Measurements from ENCODE around the gene ISG15. TPM values are rescaled to one million over a fixed set of nuclear protein-coding genes. Genes with fewer than 3 reads are reported as not detected.
"Not testable (repeated sequence)": the region's sequence is repeated elsewhere in the genome, so short reads cannot be mapped to it uniquely, and the experiment has no call there.

Gene ISG15
- total RNA-seq, 1 experiment from 2014 or later: 161 TPM

GRCh38 chr1:975365-975764 lies 37.9 kb upstream of the ISG15 start:
- no peak for DNase-seq (ENCODE audit: low read depth)

GRCh38 chr1:975896-976683 lies 37.2 kb upstream of the ISG15 start:
- DNase-seq (ENCODE audit: low read depth): no peak

- DNase-seq (ENCODE audit: low read depth): not testable (repeated sequence)
Measured at GRCh38 chr1:976791-977190, 36.5 kb upstream of the ISG15 start.

GRCh38 chr1:978069-978834 lies 35.0 kb upstream of the ISG15 start:
- DNase-seq (ENCODE audit: low read depth): no peak

GRCh38 chr1:978835-979743 lies 34.2 kb upstream of the ISG15 start:
- no peak for DNase-seq (ENCODE audit: low read depth)

DNA sequence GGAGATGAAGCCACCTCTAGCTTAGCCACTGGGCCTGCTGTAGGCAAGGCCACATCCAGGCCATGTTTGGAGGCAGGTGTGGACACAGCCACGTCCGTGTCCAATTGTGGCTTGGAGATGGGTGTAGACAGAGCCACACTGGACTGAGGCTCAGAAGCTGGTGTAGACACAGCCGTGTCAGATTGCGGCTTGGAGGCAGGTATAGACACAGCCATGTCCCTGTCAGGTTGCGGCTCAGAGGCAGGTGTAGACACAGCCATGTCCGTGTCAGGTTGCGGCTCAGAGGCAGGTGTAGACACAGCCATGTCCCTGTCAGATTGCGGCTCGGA lies 33.6 kb upstream of the ISG15 start:
- DNase-seq (ENCODE audit: low read depth): no peak

- no peak for DNase-seq (ENCODE audit: low read depth)
Measured at GRCh38 chr1:980137-980571, 33.1 kb upstream of the ISG15 start.

GRCh38 chr1:980602-981395 lies 32.5 kb upstream of the ISG15 start:
- no peak for DNase-seq (ENCODE audit: low read depth)

DNA sequence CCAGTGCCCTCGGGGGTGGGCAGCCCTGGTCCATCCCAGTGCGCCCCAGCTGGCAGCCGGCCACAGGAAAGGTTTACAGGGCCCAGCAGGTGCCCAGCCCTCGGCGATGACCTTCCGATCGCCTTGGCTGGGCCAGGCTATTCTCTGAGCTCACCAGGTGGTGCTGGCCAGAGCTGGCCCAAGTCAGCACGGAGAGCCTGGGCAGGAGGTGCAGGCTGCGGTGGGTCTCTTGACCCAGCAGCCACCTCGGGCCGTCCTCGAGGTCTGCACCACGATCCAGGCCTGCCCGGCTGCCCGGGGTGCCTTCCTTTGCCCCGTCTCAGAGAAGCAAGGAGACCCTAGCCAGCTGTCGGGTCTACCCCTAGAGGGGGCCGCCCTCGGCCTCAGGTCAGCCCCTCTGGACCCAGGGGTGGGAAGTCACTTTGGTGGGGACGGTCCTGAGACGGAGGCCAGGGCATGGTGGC lies 31.8 kb upstream of the ISG15 start:
- DNase-seq (ENCODE audit: low read depth): no peak

- no peak for DNase-seq (ENCODE audit: low read depth)
Measured at GRCh38 chr1:981955-982558, 31.2 kb upstream of the ISG15 start, which contains the start of gene PERM1. Gene PERM1, minus strand, starts transcription at chr1:982093. Its CDS starts 1,064 bp downstream, at chr1:981029.

DNA sequence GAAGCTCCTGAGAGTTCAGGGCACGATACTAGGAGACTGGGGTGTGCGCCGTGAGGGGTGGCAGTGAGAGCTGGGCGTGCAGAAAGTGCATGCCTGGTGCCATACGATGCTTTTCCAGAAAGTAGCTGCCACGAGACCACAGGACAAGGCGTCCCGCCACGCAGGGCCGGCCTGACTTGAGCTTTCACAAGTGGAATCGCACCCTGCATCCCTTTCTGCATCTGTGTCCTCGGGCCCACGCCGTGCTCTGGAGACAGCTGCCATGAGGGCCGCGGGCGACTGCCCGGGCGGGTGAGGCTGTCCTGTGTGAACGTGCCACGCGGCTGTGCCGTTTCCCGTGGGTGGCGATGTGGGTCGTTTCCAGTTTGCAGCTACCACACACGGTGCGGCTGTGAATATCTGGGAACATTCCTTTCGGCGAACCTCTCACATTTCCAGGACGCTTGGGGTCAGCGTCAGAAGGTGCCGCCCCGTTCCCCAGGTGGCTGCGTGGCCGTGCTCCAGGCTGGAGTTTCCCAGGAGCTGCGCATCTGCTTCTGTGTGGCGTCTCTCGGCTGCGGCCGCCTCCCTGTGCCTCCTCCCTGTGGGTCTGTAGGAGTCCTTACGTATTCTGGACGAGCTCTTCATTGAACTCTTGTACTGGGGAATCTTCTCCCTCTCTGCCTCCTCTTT lies 30.4 kb upstream of the ISG15 start:
- no peak for DNase-seq (ENCODE audit: low read depth)

- DNase-seq (ENCODE audit: low read depth): no peak
Measured at GRCh38 chr1:983798-984475, 29.4 kb upstream of the ISG15 start.

- no peak for DNase-seq (ENCODE audit: low read depth)
Measured at GRCh38 chr1:984476-984814, 28.9 kb upstream of the ISG15 start.

- no peak for DNase-seq (ENCODE audit: low read depth)
Measured at GRCh38 chr1:985126-985525, 28.2 kb upstream of the ISG15 start.

GRCh38 chr1:988061-988460 lies 25.2 kb upstream of the ISG15 start:
- DNase-seq (ENCODE audit: low read depth): not testable (repeated sequence)

- not testable (repeated sequence) for DNase-seq (ENCODE audit: low read depth)
Measured at GRCh38 chr1:991275-991674, 22.0 kb upstream of the ISG15 start.

- no peak for DNase-seq (ENCODE audit: low read depth)
Measured at GRCh38 chr1:991895-992294, 21.4 kb upstream of the ISG15 start.

DNA sequence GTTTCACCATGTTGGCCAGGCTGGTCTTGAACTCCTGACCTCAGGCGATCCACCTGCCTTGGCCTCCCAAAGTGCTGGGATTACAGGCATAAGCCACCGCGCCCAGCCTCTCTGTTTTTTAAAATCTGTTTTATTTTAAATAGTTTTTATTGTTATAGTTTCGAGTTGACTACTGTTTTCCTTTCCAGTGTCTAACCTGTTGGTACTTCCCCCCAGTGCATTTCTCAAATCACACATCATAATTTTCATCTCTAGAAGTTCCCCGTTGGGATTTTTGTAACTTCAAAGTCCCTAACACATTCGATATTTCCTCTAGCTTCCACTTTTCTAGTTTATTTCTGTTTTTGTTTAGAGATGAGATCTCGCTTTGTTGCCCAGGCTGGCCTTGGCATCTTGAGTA lies 20.9 kb upstream of the ISG15 start:
- no peak for DNase-seq (ENCODE audit: low read depth)

- DNase-seq (ENCODE audit: low read depth): no peak
Measured at GRCh38 chr1:993379-993995, 19.8 kb upstream of the ISG15 start.
